ENCODE data around the gene DHX58. TPM values are rescaled to one million over a fixed set of nuclear protein-coding genes. Genes with fewer than 3 reads are reported as not detected.
"Not testable (repeated sequence)": the region's sequence is repeated elsewhere in the genome, so short reads cannot be mapped to it uniquely, and the experiment has no call there.

DHX58 gene
- total and polyA plus RNA-seq, 7 donors = 1.3 to 4.2 (median 2.8) TPM

GRCh38 chr17:42153919-42154742 is 41.6 kb upstream of the DHX58 start:
- peaks cover 31% of the 10 kb centered on the region for H3K4me1 ChIP-seq
- ATAC-seq (peak in 1 of 4 donors; percentile 19), DNase-seq (no peak)
- H3K27ac ChIP-seq = peak overlapping the region; percentile 97
- intact Hi-C loops (cut with DNase I) = no loop called here
- peaks cover 3 to 13% of the 10 kb centered on the region in 2 donors for H3K36me3 ChIP-seq (ENCODE audit: insufficient read depth in 1 of 2, low read depth in 1 of 2)
- 4 to 6% (median 6%) methylated on average over 15 of the region's 15 CpGs for WGBS, 3 donors
- TF ChIP-seq, protein P1, sequence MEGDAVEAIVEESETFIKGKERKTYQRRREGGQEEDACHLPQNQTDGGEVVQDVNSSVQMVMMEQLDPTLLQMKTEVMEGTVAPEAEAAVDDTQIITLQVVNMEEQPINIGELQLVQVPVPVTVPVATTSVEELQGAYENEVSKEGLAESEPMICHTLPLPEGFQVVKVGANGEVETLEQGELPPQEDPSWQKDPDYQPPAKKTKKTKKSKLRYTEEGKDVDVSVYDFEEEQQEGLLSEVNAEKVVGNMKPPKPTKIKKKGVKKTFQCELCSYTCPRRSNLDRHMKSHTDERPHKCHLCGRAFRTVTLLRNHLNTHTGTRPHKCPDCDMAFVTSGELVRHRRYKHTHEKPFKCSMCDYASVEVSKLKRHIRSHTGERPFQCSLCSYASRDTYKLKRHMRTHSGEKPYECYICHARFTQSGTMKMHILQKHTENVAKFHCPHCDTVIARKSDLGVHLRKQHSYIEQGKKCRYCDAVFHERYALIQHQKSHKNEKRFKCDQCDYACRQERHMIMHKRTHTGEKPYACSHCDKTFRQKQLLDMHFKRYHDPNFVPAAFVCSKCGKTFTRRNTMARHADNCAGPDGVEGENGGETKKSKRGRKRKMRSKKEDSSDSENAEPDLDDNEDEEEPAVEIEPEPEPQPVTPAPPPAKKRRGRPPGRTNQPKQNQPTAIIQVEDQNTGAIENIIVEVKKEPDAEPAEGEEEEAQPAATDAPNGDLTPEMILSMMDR (IDR thresholded peaks at IDR 0.05) = no peak
- H3K4me3 ChIP-seq = peak overlapping the region; percentile 100
- no peaks in the 10 kb centered on the region for H3K9me3 ChIP-seq
- H3K27me3 ChIP-seq (ENCODE audit: insufficient read depth in 3 of 3, low read length in 2 of 3) = no peaks in the 10 kb centered on the region

GRCh38 chr17:42146911-42147607 is 34.5 kb upstream of the DHX58 start:
- DNase-seq (no peak), ATAC-seq (no peak)
- peak overlapping the region; percentile 57 for H3K27ac ChIP-seq
- H3K4me1 ChIP-seq = peaks cover 47% of the 10 kb centered on the region
- TF ChIP-seq, protein P1 (IDR thresholded peaks at IDR 0.05) = no peak
- no peaks in the 10 kb centered on the region for H3K27me3 ChIP-seq (ENCODE audit: insufficient read depth in 3 of 3, low read length in 2 of 3)
- intact Hi-C loops (cut with DNase I) = no loop called here
- 65 to 74% (median 68%) methylated on average over 13 of the region's 13 CpGs for WGBS, 3 donors
- H3K9me3 ChIP-seq = no peaks in the 10 kb centered on the region
- peaks cover 0 to 26% of the 10 kb centered on the region in 2 donors for H3K36me3 ChIP-seq (ENCODE audit: insufficient read depth in 1 of 2, low read depth in 1 of 2)
- H3K4me3 ChIP-seq = no peak overlapping the region

GRCh38 chr17:42143138-42143537 is 30.6 kb upstream of the DHX58 start:
- H3K9me3 ChIP-seq; H3K4me3 ChIP-seq; H3K36me3 ChIP-seq (ENCODE audit: insufficient read depth in 1 of 2, low read depth in 1 of 2); intact Hi-C loops (cut with DNase I); H3K27me3 ChIP-seq (ENCODE audit: insufficient read depth in 3 of 3, low read length in 2 of 3): not testable (repeated sequence)
- Histone ChIP-seq H3K4me1 (peaks cover 65% of the 10 kb centered on the region), H3K27ac (peak overlapping the region; percentile 85)
- DNase-seq (peak in 1 of 2 donors; percentile 72), ATAC-seq (peak; percentile 58 to 79 (median 70))
- 23 to 33% (median 28%) methylated on average over 4 of the region's 4 CpGs for WGBS, 3 donors

DNA sequence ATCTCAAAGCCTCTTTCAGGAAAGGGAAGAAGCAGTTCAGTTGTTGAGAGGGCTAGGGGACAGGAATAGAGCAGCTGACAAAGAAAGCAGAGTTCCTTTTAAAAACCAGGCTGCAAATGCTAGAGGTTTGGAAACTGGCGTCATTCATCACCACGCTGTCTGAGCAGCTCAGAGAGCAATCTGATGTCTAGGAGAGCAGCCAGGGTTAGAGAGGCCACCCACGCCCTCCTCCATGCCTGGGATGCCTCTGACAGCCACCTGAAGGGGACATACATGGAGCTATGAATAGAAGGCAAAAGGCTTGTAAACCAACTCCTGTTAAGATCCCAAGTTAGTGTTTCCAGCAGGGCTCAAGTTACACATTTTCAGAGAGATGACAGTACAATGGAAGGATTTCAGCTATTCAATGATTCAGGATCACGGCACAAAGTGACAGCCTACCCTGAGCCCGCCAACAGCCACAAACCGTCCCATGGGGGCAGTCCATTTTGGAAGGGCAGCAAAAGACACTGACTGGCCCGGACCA is 29.9 kb upstream of the DHX58 start:
- peaks cover 72% of the 10 kb centered on the region for H3K4me1 ChIP-seq
- H3K27ac ChIP-seq = peak overlapping the region; percentile 85
- no peaks in the 10 kb centered on the region for H3K9me3 ChIP-seq
- intact Hi-C loops (cut with DNase I) = no loop called here
- TF ChIP-seq, protein P1 (IDR thresholded peaks at IDR 0.05) = no peak
- no peaks in the 10 kb centered on the region for H3K27me3 ChIP-seq (ENCODE audit: insufficient read depth in 3 of 3, low read length in 2 of 3)
- 30 to 31% (median 30%) methylated on average over 7 of the region's 7 CpGs for WGBS, 3 donors
- no peak overlapping the region for H3K4me3 ChIP-seq
- peak; percentile 87 to 93 (median 89) for ATAC-seq
- H3K36me3 ChIP-seq (ENCODE audit: insufficient read depth in 1 of 2, low read depth in 1 of 2) = peaks cover 0 to 7% of the 10 kb centered on the region in 2 donors
- DNase-seq = peak; percentile 71 to 86

DNA sequence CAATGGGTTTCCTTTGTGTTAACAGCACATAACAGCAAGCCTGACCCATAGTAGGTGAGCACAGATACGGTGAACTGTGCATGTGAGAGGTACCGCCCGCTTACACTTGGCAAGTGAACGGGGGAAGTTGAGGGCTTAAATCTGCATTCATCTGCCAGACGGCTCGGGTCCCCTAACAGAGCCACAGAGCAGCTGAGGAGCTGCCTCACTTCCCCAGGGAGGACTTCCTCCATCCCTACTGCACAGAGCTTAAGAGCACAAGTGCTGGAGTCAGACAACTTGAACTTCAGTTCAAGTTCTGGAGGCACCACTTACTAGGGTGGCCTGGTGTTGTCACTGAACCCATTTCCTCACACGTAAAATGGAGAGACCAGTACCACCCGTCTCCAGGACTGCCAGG is 28.9 kb upstream of the DHX58 start:
- peaks cover 0 to 15% of the 10 kb centered on the region in 2 donors for H3K36me3 ChIP-seq (ENCODE audit: insufficient read depth in 1 of 2, low read depth in 1 of 2)
- 57 to 60% (median 58%) methylated on average over 8 of the region's 8 CpGs for WGBS, 3 donors
- H3K9me3 ChIP-seq = no peaks in the 10 kb centered on the region
- H3K4me3 ChIP-seq = no peak overlapping the region
- no peak for ATAC-seq
- no peak for DNase-seq
- intact Hi-C loops (cut with DNase I) = no loop called here
- TF ChIP-seq, protein P1 (IDR thresholded peaks at IDR 0.05) = no peak
- H3K4me1 ChIP-seq = peaks cover 82% of the 10 kb centered on the region
- no peaks in the 10 kb centered on the region for H3K27me3 ChIP-seq (ENCODE audit: insufficient read depth in 3 of 3, low read length in 2 of 3)
- H3K27ac ChIP-seq = peak overlapping the region; percentile 85

GRCh38 chr17:42140690-42141089 is 28.2 kb upstream of the DHX58 start:
- intact Hi-C loops (cut with DNase I); H3K9me3 ChIP-seq; DNase-seq; H3K27me3 ChIP-seq (ENCODE audit: insufficient read depth in 3 of 3, low read length in 2 of 3); H3K4me3 ChIP-seq; ATAC-seq: not testable (repeated sequence)
- peak overlapping the region; percentile 85 for H3K27ac ChIP-seq
- peaks cover 0 to 19% of the 10 kb centered on the region in 2 donors for H3K36me3 ChIP-seq (ENCODE audit: insufficient read depth in 1 of 2, low read depth in 1 of 2)
- WGBS, 3 donors = 93 to 100% (median 95%) methylated on average over 7 of the region's 7 CpGs
- H3K4me1 ChIP-seq = peaks cover 89% of the 10 kb centered on the region
